MM.1S (cell line): ENCODE results near the gene PJA1.

Source experiments
- DNase-seq: peaks from one replicate; pipeline ENCODE4 v3.0.0-alpha.2; 2015
- H2AFZ ChIP-seq: fragments of 300-600 bp; sonication (generic); 2 replicates; pipeline ENCODE4 v1.6.0; 2016; ENCODE audit warnings: antibody characterized with exemption, low read length
- H3F3A ChIP-seq: fragments of 300-600 bp; sonication (generic); 2 replicates; pipeline ENCODE4 v1.6.1; 2016; ENCODE audit warnings: mild to moderate bottlenecking, antibody characterized with exemption, low read length, moderate library complexity, mixed read lengths; ENCODE audit not compliant: insufficient read depth
- H3K27ac ChIP-seq: fragments of 300-600 bp; sonication (generic); 2 replicates; pipeline ENCODE4 v1.5.1; 2016; ENCODE audit warnings: mild to moderate bottlenecking, low read length
- H3K27me3 ChIP-seq: fragments of 300-600 bp; sonication (generic); replicated peaks from 2 replicates; pipeline ENCODE4 v1.6.0; 2016; ENCODE audit warnings: low read length; ENCODE audit not compliant: insufficient read depth
- H3K36me3 ChIP-seq: fragments of 300-600 bp; sonication (generic); replicated peaks from 2 replicates; pipeline ENCODE4 v1.6.1; 2016; ENCODE audit warnings: mild to moderate bottlenecking, low read length, mixed read lengths; ENCODE audit not compliant: insufficient read depth
- H3K4me1 ChIP-seq: fragments of 300-600 bp; sonication (generic); 2 replicates; pipeline ENCODE4 v1.6.1; 2016; ENCODE audit warnings: low read length, mixed read lengths
- H3K4me2 ChIP-seq: fragments of 300-600 bp; sonication (generic); 2 replicates; pipeline ENCODE4 v1.6.0; 2016; ENCODE audit warnings: low read depth, low read length
- H3K4me3 ChIP-seq: fragments of 300-600 bp; sonication (generic); 2 replicates; pipeline ENCODE4 v1.5.1; 2016; ENCODE audit warnings: low read length, mixed read lengths
- H3K79me2 ChIP-seq: fragments of 300-600 bp; sonication (generic); 2 replicates; pipeline ENCODE4 v1.6.1; 2016; ENCODE audit warnings: mixed run types, low read length, mixed read lengths
- H3K9ac ChIP-seq: fragments of 300-600 bp; sonication (generic); 2 replicates; pipeline ENCODE4 v1.6.1; 2016; ENCODE audit warnings: low read length, mixed read lengths
- H3K9me2 ChIP-seq: fragments of 300-600 bp; sonication (generic); replicated peaks from 2 replicates; pipeline ENCODE4 v1.6.1; 2016; ENCODE audit warnings: mild to moderate bottlenecking, low read length, mixed read lengths; ENCODE audit not compliant: insufficient read depth
- H3K9me3 ChIP-seq: fragments of 300-600 bp; sonication (generic); replicated peaks from 2 replicates; pipeline ENCODE4 v1.6.1; 2016; ENCODE audit warnings: mild to moderate bottlenecking, low read length, mixed read lengths; ENCODE audit not compliant: insufficient read depth
- H4K20me1 ChIP-seq: fragments of 300-600 bp; sonication (generic); 2 replicates; pipeline ENCODE4 v1.6.1; 2016; ENCODE audit warnings: mild to moderate bottlenecking, low read length, moderate library complexity, mixed read lengths; ENCODE audit not compliant: insufficient read depth
- CTCF ChIP-seq: fragments of 300-600 bp; sonication (generic); IDR thresholded peaks from 2 replicates; pipeline ENCODE4 v1.5.1; 2016; ENCODE audit warnings: antibody characterized with exemption, low read length, mixed read lengths
- EZH2 ChIP-seq: fragments of 300-600 bp; sonication (generic); optimal IDR thresholded peaks from 2 replicates; pipeline ENCODE3; 2017; ENCODE audit warnings: low read depth, mild to moderate bottlenecking, antibody characterized with exemption, low read length, mixed read lengths
- EZH2phosphoT487 ChIP-seq: fragments of 300-600 bp; sonication (generic); IDR thresholded peaks from 2 replicates; pipeline ENCODE4 v1.6.1; 2018; ENCODE audit warnings: antibody characterized with exemption, low read length

Gene PJA1

GRCh38 chrX:69140837-69141236, 24.4 kb downstream of the PJA1 start:
- TF ChIP-seq CTCF: no peak
- no peak for TF ChIP-seq EZH2phosphoT487
- TF ChIP-seq EZH2: no peak
- Histone ChIP-seq H3K4me3 (no peak overlapping the region), H3K9me3 (no peaks in the 10 kb centered on the region), H3K27me3 (no peaks in the 10 kb centered on the region), H3K4me2 (no peak overlapping the region), H3K9ac (no peak overlapping the region), H2AFZ (no peak overlapping the region), H4K20me1 (no peaks in the 10 kb centered on the region), H3K79me2 (no peaks in the 10 kb centered on the region), H3K36me3 (no peaks in the 10 kb centered on the region), H3F3A (no peaks in the 10 kb centered on the region), H3K27ac (no peak overlapping the region), H3K9me2 (no peaks in the 10 kb centered on the region), H3K4me1 (no peaks in the 10 kb centered on the region)
- no peak for DNase-seq

- TF ChIP-seq EZH2: no peak
- no peak for TF ChIP-seq EZH2phosphoT487
- TF ChIP-seq CTCF: no peak
- no peaks in the 10 kb centered on the region for H3K4me1 ChIP-seq
Measured at GRCh38 chrX:69139516-69139915, 25.7 kb downstream of the PJA1 start.

GRCh38 chrX:69138512-69138911, 26.7 kb downstream of the PJA1 start:
- Histone ChIP-seq H3K27ac (no peak overlapping the region), H3F3A (no peaks in the 10 kb centered on the region), H3K4me3 (no peak overlapping the region), H3K4me1 (no peaks in the 10 kb centered on the region), H3K9ac (no peak overlapping the region), H3K9me3 (no peaks in the 10 kb centered on the region), H3K79me2 (no peaks in the 10 kb centered on the region), H3K9me2 (no peaks in the 10 kb centered on the region), H3K36me3 (no peaks in the 10 kb centered on the region), H3K27me3 (no peaks in the 10 kb centered on the region), H2AFZ (no peak overlapping the region), H3K4me2 (no peak overlapping the region), H4K20me1 (no peaks in the 10 kb centered on the region)
- DNase-seq: no peak
- TF ChIP-seq EZH2phosphoT487 (no peak), EZH2 (no peak), CTCF (no peak)

More at GRCh38 chrX:69139516-69139915, 25.7 kb downstream of the PJA1 start:
- Histone ChIP-seq H3K9ac (no peak overlapping the region), H2AFZ (no peak overlapping the region), H3K27ac (no peak overlapping the region), H4K20me1 (no peaks in the 10 kb centered on the region), H3K36me3 (no peaks in the 10 kb centered on the region), H3F3A (no peaks in the 10 kb centered on the region), H3K9me2 (no peaks in the 10 kb centered on the region), H3K4me3 (no peak overlapping the region), H3K79me2 (no peaks in the 10 kb centered on the region), H3K9me3 (no peaks in the 10 kb centered on the region), H3K27me3 (no peaks in the 10 kb centered on the region), H3K4me2 (no peak overlapping the region)
- DNase-seq: no peak

GRCh38 chrX:69138118-69138390, 27.2 kb downstream of the PJA1 start:
- Histone ChIP-seq H3K9me3 (no peaks in the 10 kb centered on the region), H3K27me3 (no peaks in the 10 kb centered on the region), H3K4me1 (no peaks in the 10 kb centered on the region), H3K27ac (no peak overlapping the region), H3K9me2 (no peaks in the 10 kb centered on the region), H3K4me2 (no peak overlapping the region), H3K4me3 (no peak overlapping the region), H3F3A (no peaks in the 10 kb centered on the region), H3K36me3 (no peaks in the 10 kb centered on the region), H2AFZ (no peak overlapping the region), H3K9ac (no peak overlapping the region), H3K79me2 (no peaks in the 10 kb centered on the region), H4K20me1 (no peaks in the 10 kb centered on the region)
- DNase-seq: no peak
- TF ChIP-seq CTCF (no peak), EZH2phosphoT487 (no peak), EZH2 (no peak)
